Activated T-helper 9 cell treated with anti-CD3 and anti-CD28 coated beads, Interleukin-2, amount 50 U/mL, for 16 hours (primary cell): Measurements from ENCODE around the gene COL6A6.

Experiments
- DNase-seq: peaks from one replicate; pipeline ENCODE4 v3.0.0-alpha.2; 2020; ENCODE audit warnings: low read depth

COL6A6 gene

GRCh38 chr3:130516645-130517512 is at the start of gene COL6A6:
TSS of gene COL6A6 (plus strand) at chr3:130517177. CDS start at chr3:130560365, 43,188 bp downstream.
- DNase-seq = no peak

- DNase-seq = no peak
Observed at GRCh38 chr3:130468311-130468710, 48.7 kb upstream of the COL6A6 start.

GRCh38 chr3:130470126-130470525 is 46.9 kb upstream of the COL6A6 start:
- no peak for DNase-seq

- DNase-seq = no peak
Observed at GRCh38 chr3:130473416-130473815, 43.6 kb upstream of the COL6A6 start.

GRCh38 chr3:130480736-130481135 is 36.2 kb upstream of the COL6A6 start:
- no peak for DNase-seq

GRCh38 chr3:130488288-130488687 is 28.7 kb upstream of the COL6A6 start:
- no peak for DNase-seq

GRCh38 chr3:130488769-130489450 is 28.1 kb upstream of the COL6A6 start:
- no peak for DNase-seq

GRCh38 chr3:130490241-130490640 is 26.7 kb upstream of the COL6A6 start:
- no peak for DNase-seq

- DNase-seq = no peak
Observed at GRCh38 chr3:130491431-130491830, 25.5 kb upstream of the COL6A6 start.

- no peak for DNase-seq
Observed at GRCh38 chr3:130504701-130505100, 12.3 kb upstream of the COL6A6 start.

- no peak for DNase-seq
Observed at GRCh38 chr3:130506031-130506430, 10.9 kb upstream of the COL6A6 start.

- no peak for DNase-seq
Observed at GRCh38 chr3:130507746-130508145, 9.2 kb upstream of the COL6A6 start.

- no peak for DNase-seq
Observed at GRCh38 chr3:130509008-130509407, 8.0 kb upstream of the COL6A6 start.

- DNase-seq = no peak
Observed at GRCh38 chr3:130514681-130515080, 2.3 kb upstream of the COL6A6 start.

- DNase-seq = no peak
Observed at GRCh38 chr3:130515755-130516154, 1.2 kb upstream of the COL6A6 start.

- DNase-seq = no peak
Observed at GRCh38 chr3:130517602-130518001, 625 bp downstream of the COL6A6 start.

- no peak for DNase-seq
Observed at GRCh38 chr3:130519754-130520153, 2.8 kb downstream of the COL6A6 start.

GRCh38 chr3:130522399-130522798 is 5.4 kb downstream of the COL6A6 start:
- DNase-seq = no peak

GRCh38 chr3:130527426-130527825 is 10.4 kb downstream of the COL6A6 start:
- DNase-seq = no peak

GRCh38 chr3:130528120-130528519 is 11.1 kb downstream of the COL6A6 start:
- DNase-seq = no peak

GRCh38 chr3:130529486-130530215 is 12.7 kb downstream of the COL6A6 start:
- no peak for DNase-seq

- no peak for DNase-seq
Observed at GRCh38 chr3:130533247-130533646, 16.3 kb downstream of the COL6A6 start.
